GM12865 (cell line): Measurements from ENCODE around the gene CTNND2.

Experiments
- DNase-seq: peaks from one replicate; pipeline ENCODE4 v3.0.0; 2010; ENCODE audit warnings: low read depth
- H3K4me3 ChIP-seq: 2 replicates; pipeline ENCODE4 v1.5.1; 2011; ENCODE audit warnings: mild to moderate bottlenecking, low read depth, low read length, control low read depth
- CTCF ChIP-seq: IDR thresholded peaks from 2 replicates; pipeline ENCODE4 v1.5.1; 2011; ENCODE audit warnings: low read length, control low read depth, low read depth, inconsistent platforms; ENCODE audit not compliant: insufficient read depth; ENCODE audit errors: missing control alignments

CTNND2 gene

GRCh38 chr5:11128021-11128420 lies 776.2 kb downstream of the CTNND2 start:
- DNase-seq, result no peak
- H3K4me3 ChIP-seq, result no peak overlapping the region
- no peak for TF ChIP-seq CTCF

- no peak overlapping the region for H3K4me3 ChIP-seq
- no peak for TF ChIP-seq CTCF
- DNase-seq, result no peak
Measured at GRCh38 chr5:11126844-11127243, 777.4 kb downstream of the CTNND2 start.

GRCh38 chr5:11121885-11122284 lies 782.4 kb downstream of the CTNND2 start:
- no peak for TF ChIP-seq CTCF
- no peak for DNase-seq
- H3K4me3 ChIP-seq, result no peak overlapping the region

GRCh38 chr5:11110128-11110527 lies 794.1 kb downstream of the CTNND2 start:
- no peak overlapping the region for H3K4me3 ChIP-seq
- DNase-seq, result no peak
- TF ChIP-seq CTCF, result no peak

GRCh38 chr5:11105696-11106095 lies 798.5 kb downstream of the CTNND2 start:
- no peak for TF ChIP-seq CTCF
- no peak for DNase-seq
- no peak overlapping the region for H3K4me3 ChIP-seq

GRCh38 chr5:11104651-11105112 lies 799.6 kb downstream of the CTNND2 start:
- no peak overlapping the region for H3K4me3 ChIP-seq
- no peak for TF ChIP-seq CTCF
- DNase-seq, result no peak

GRCh38 chr5:11104210-11104609 lies 800.0 kb downstream of the CTNND2 start:
- no peak for DNase-seq
- no peak overlapping the region for H3K4me3 ChIP-seq
- TF ChIP-seq CTCF, result no peak
